Measurements from ENCODE around the gene RRM1.
"Not testable (repeated sequence)": the region's sequence is repeated elsewhere in the genome, so short reads cannot be mapped to it uniquely, and the experiment has no call there.

Gene RRM1

GRCh38 chr11:4084406-4085125, 10.0 kb upstream of the RRM1 start:
- no peak for DNase-seq

- no peak for DNase-seq
Observed at GRCh38 chr11:4085575-4085974, 9.0 kb upstream of the RRM1 start.

GRCh38 chr11:4086575-4087353, 7.8 kb upstream of the RRM1 start:
- no peak for DNase-seq

- DNase-seq, result peak; percentile 33
Observed at GRCh38 chr11:4087551-4087950, 7.0 kb upstream of the RRM1 start.

GRCh38 chr11:4090258-4090657, 4.3 kb upstream of the RRM1 start:
- DNase-seq, result no peak

GRCh38 chr11:4092026-4092425, 2.6 kb upstream of the RRM1 start:
- no peak for DNase-seq

DNA sequence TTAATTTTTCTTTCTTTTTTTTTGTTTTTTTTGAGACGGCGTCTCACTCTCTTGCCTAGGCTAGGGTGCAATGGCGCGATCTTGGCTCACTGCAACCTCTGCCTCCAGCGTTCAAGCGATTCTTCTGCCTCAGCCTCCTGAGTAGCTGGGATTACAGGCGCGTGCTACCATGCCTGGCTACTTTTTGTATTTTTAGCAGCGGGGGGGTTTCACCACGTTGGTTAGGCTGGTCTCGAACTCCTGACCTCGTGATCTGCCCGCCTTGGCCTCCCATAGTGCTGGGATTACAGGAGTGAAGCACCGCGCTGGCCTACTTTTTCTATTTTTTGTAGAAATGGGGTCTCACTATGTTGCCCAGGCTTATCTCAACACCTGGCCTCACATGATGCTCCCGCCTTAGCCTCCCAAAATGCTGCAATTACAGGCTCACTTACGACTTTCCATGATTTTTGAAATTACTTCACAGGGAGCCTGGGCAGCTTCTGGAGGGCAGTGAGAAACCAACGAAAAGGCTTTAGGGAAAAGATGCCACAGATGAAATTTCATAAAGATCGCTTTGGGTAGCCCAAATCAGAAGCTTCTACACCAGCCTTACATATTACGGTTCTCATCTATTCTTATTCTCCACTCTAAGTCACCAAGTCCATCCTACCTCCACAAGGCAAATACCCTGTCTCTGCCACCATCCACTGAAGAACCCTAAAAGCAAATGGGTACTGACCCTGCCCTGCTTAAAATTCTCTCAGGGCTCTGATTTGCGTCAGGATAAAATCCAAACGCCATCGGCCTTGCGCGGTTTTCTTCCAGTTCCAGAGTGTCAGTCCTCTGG, 866 bp upstream of the RRM1 start:
- DNase-seq, result no peak

GRCh38 chr11:4095509-4096230, 1.1 kb downstream of the RRM1 start:
- DNase-seq, result peak; percentile 72

DNA sequence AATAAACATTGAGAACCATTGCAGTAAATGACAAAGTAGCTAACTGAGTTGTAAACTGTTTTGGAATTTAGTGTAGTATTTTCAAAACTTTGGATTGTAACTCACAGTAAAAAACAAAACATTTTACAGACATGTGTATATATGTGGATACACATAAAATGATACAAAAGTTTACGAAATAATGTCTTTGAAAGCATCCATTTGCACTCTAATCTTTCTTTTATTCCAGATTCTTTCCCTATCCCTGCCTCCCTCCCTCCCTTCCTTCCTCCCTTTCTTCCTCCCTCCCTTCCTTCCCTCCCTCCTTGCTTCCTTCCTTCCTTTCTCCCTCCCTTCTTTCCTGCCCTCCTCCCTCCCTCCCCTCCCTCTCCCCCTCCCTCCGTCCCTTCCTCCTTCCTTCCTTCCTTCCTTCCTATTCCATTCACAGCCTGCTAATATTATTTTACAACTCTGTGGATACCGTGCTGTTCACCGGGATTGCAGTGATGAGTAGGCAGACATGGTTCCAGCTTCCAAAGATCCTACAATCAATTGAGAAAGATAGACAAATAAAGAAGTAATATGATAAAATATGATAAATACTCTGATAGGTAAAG, 3.5 kb downstream of the RRM1 start:
- DNase-seq, result no peak

- no peak for DNase-seq
Observed at GRCh38 chr11:4102711-4103110, 8.1 kb downstream of the RRM1 start.

DNA sequence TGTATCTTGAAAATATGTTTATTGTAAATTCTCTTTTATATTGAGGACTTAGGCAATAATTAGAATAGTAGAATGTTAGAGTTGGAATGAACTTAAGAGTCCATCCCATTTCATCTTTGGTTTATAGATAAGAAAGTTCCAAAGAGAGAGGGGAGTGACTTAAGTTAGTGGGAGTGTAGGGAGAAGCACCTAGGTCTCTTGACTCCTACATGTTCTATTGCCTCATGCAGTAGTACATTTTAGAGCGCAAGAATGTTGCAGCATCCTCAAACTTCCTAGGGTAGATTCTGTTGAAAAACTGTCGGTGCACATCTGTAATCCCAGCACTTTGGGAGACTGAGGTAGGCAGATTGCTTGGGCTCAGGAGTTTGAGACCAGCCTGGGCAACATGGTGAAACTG, 8.7 kb downstream of the RRM1 start:
- no peak for DNase-seq

DNA sequence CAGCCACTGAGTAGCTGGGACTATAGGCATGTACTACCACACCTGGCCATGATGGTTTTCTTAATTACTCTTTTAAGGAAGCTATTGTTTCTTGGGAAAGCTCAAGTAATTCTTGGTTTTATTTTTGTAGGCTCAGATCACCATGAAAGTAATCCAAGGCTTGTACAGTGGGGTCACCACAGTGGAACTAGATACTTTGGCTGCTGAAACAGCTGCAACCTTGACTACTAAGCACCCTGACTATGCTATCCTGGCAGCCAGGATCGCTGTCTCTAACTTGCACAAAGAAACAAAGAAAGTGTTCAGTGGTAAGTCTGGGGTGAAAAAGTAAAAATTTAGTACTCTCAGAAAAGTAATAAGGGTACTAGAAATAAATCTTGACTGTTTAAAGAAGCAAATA, 11.3 kb downstream of the RRM1 start:
- DNase-seq, result no peak

DNA sequence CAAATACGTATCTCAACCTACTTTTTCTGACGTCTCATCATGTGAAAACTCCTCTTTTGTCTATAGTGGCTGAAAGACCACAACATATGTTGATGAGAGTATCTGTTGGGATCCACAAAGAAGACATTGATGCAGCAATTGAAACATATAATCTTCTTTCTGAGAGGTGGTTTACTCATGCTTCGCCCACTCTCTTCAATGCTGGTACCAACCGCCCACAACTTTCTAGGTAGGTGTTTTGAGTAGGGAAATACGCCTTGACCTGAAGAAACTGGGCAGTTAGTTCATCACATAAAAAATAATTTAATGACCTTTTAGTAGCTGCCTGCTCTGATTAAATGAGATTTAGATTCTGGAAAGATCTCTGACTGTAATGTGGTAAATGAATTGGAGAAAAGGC, 17.2 kb downstream of the RRM1 start:
- no peak for DNase-seq

GRCh38 chr11:4115128-4115527, 20.5 kb downstream of the RRM1 start:
- DNase-seq, result no peak

- peak; percentile 61 for DNase-seq
Observed at GRCh38 chr11:4118107-4118506, 23.5 kb downstream of the RRM1 start.

GRCh38 chr11:4123218-4123617, 28.6 kb downstream of the RRM1 start:
- no peak for DNase-seq

DNA sequence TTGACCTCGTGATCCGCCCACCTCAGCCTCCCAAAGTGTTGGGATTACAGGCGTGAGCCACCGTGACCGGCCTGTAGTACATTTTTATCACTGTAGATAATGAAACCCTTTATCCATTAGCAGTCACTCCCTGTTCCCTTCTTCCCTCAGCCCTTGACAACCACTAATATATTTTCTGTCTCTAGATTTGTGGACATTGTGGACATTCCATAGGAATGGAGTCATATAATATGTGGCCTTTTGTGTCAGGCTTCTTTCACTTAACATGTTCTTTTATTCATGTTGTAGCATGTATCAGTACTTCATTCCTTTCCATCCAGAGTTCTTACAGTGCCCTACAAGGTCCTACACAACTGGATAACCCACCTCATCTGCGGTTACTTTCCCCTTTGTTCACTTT, 30.5 kb downstream of the RRM1 start:
- DNase-seq, result peak; percentile 14

DNA sequence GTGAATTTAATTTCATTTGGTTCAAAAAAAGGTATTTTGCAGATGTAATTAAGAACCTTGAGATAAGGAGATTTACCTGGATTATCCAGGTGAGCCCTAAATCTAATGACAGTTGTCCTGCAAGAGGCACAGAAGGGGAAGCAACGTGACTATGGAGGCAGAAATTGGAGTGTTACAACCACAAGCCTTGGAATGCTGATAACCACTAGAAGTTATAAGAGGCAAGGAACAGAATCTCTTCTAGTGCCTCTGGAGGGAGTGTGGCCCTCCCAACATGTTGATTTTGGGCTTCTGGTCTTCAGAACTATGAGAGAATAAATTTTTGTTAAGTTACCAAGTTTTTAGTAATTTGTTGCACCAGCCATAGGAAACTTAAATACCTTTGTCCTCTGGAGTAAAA, 32.8 kb downstream of the RRM1 start:
- DNase-seq, result no peak

DNA sequence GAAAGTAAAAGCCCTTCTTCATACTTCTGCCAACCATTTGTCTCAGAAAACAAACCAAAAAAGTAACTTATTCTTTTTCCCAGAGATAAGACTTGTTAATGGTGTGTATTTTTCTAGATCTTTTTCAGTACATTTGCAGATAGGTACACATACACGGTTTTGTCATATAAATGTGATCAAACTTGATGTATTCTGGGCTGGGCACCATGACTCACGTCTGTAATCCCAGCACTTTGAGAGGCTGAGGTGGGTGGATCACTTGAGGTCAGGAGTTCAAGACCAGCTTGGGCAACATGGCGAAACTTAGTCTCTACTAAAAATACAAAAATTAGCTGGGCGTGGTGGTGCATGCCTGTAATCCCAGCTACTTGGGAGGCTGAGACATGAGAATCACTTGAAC, 35.6 kb downstream of the RRM1 start:
- not testable (repeated sequence) for DNase-seq

DNA sequence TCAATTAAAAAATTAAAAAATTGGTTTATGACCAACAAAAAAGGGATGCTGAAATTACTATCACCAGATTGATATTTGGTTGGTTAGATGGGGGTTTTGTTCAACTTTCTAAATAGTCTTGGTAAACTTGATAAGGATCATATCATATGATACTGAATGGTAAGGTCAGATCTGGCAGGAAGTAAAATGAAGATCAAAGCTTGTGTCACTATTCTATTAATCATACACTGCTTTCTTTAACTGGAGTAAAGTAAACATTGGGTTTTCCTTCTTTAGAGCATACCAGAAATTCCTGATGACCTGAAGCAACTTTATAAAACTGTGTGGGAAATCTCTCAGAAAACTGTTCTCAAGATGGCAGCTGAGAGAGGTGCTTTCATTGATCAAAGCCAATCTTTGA, 40.2 kb downstream of the RRM1 start:
- peak; percentile 24 for DNase-seq

- no peak for DNase-seq
Observed at GRCh38 chr11:4138497-4138896, 43.9 kb downstream of the RRM1 start.

DNA sequence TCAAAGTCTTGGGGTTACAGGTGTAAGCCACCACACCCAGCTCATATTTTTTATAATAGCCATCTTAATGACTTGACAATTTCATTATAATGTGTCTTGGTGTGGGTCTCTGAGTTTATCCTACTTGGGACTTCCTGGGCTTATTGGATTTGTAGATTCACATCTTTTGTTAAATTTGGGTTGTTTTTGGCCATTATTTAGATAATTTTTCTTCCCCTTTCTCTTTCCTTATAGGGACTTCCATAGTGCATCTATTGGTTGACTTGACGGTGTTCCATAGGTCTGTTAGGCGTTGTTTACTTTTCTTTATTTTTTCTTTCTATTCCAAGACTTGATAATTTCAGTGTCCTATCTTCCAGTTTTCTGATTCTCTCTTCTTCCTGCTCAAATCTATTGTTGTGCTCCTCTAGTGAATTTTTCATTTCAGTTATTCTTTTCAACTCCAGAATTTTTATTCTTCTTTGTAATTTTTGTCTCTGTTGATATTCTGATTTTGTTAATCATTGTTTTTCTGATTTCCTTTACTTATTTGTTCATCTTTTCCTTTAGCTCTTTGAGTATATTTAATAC, 45.6 kb downstream of the RRM1 start:
- DNase-seq, result no peak

Measured in fibroblast of skin of right quadriceps (primary cell).